Inferior parietal cortex (tissue), 1 donor: Measurements from ENCODE around the gene CDC42BPG.
"Not testable (repeated sequence)": the region's sequence is repeated elsewhere in the genome, so short reads cannot be mapped to it uniquely, and the experiment has no call there.

ENCODE experiments used
- DNase-seq: peaks from one replicate; pipeline ENCODE4 v3.0.0-alpha.2; 2016; ENCODE audit errors: extremely low spot score

The CDC42BPG gene

GRCh38 chr11:64849598-64850356 is 5.3 kb upstream of the CDC42BPG start:
- no peak for DNase-seq

- DNase-seq: no peak
These were observed 4.6 kb upstream of the CDC42BPG start for GRCh38 chr11:64848826-64849597.

- no peak for DNase-seq
These were observed 3.9 kb upstream of the CDC42BPG start for GRCh38 chr11:64848214-64848825.

GRCh38 chr11:64846998-64847666 is 2.7 kb upstream of the CDC42BPG start:
- DNase-seq: peak; percentile 96

GRCh38 chr11:64845776-64846129 is 1.3 kb upstream of the CDC42BPG start:
- DNase-seq: not testable (repeated sequence)

GRCh38 chr11:64845129-64845775 is 799 bp upstream of the CDC42BPG start:
- DNase-seq: no peak

GRCh38 chr11:64843686-64844329 is 645 bp downstream of the CDC42BPG start:
- DNase-seq: no peak

GRCh38 chr11:64842851-64843685 is 1.4 kb downstream of the CDC42BPG start:
- DNase-seq: no peak

GRCh38 chr11:64842366-64842759 is 2.1 kb downstream of the CDC42BPG start:
- DNase-seq: no peak

- no peak for DNase-seq
These were observed 2.7 kb downstream of the CDC42BPG start for GRCh38 chr11:64841592-64842365.

- DNase-seq: no peak
These were observed 4.3 kb downstream of the CDC42BPG start for GRCh38 chr11:64839887-64840782.

GRCh38 chr11:64839335-64839734 is 5.1 kb downstream of the CDC42BPG start:
- DNase-seq: no peak

GRCh38 chr11:64838600-64839334 is 5.7 kb downstream of the CDC42BPG start:
- no peak for DNase-seq

- no peak for DNase-seq
These were observed 6.5 kb downstream of the CDC42BPG start for GRCh38 chr11:64837887-64838351.

- no peak for DNase-seq
These were observed 7.9 kb downstream of the CDC42BPG start for GRCh38 chr11:64836448-64837072.

- no peak for DNase-seq
These were observed 8.6 kb downstream of the CDC42BPG start for GRCh38 chr11:64835616-64836447.
